ENCODE results near the gene ANGPT4.

ANGPT4 gene

GRCh38 chr20:939606-940005 lies 23.5 kb upstream of the ANGPT4 start:
- DNase-seq (ENCODE audit: low spot score): no peak

- DNase-seq (ENCODE audit: low spot score): no peak
Observed at GRCh38 chr20:934186-934840, 18.2 kb upstream of the ANGPT4 start.

DNA sequence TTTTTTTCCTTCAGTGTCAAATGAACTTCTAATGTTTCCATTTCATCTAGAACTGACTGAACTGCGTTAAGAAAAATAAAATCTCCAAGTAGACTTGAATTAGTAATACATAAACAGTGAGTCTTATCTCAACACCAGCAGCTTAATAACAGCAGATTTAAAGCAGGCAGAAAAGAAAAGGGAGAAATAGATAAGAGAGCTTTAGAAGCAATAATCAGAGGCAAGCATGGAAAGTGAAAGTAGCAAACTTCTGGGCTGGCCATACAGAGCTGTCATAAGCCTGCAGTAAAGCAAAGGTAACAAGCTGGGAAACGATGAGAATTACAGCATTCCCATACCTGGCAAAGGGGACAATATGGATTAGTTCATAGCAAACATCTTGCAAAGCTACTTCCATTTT lies 16.9 kb upstream of the ANGPT4 start:
- DNase-seq (ENCODE audit: low spot score): no peak

DNA sequence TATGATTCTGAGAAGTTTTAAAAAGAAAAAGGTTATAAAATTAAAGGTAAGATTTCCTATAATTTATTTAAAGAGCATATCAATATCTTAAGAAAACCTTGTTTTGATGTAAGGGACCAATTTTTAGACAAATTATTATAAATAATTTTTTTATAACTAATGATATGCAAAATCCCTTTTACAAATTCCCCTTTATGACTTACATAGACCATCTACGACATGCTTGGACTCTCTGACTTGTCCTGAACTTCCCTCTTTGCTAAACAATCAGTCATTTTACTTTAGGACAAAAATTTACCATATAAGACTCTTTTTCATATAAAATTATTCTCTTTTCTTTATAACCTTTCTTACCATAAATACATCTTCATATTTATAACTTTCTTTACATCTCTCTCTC lies 15.3 kb upstream of the ANGPT4 start:
- no peak for DNase-seq (ENCODE audit: low spot score)

DNA sequence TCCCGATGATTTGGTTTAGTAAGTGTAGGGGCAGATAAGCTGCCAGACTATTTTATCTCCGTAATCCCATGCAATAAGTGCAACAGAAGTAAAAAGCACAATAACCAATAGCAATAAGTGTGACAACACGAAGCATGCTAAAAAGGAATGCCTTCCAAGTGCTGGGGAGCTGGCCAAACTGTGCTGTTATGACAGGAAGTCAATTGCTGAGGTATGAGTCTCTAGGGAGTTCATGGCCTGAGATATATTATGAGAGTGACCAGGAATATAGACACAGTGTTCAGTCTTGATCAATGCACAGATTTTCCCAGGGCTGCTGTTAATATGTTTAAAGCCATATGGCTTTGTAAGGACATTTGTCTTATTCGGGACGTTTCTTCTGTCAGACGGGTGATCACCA lies 10.5 kb upstream of the ANGPT4 start:
- no peak for DNase-seq (ENCODE audit: low spot score)

- DNase-seq (ENCODE audit: low spot score): no peak
Observed at GRCh38 chr20:925516-925915, 9.4 kb upstream of the ANGPT4 start.

DNA sequence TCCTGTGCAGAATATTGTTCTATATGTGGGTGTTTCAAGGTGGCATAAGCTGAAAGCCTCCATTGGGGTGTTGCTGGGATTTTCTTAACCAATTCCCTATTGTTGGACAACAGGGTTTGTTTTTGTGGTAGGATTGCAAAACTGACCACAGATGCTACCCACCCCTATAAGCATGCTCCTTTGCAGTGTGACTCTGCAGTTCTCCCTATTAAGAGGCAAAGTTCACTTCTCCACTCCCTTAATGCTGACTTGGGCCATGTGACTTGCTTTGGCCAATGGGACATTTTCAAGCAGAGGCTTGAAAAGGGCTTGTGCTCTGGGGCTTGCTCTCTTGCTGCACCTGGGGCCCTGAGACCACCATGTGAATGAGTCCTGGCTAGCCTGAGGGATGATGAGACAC lies 8.5 kb upstream of the ANGPT4 start:
- no peak for DNase-seq (ENCODE audit: low spot score)

- no peak for DNase-seq (ENCODE audit: low spot score)
Observed at GRCh38 chr20:922781-923180, 6.6 kb upstream of the ANGPT4 start.

DNA sequence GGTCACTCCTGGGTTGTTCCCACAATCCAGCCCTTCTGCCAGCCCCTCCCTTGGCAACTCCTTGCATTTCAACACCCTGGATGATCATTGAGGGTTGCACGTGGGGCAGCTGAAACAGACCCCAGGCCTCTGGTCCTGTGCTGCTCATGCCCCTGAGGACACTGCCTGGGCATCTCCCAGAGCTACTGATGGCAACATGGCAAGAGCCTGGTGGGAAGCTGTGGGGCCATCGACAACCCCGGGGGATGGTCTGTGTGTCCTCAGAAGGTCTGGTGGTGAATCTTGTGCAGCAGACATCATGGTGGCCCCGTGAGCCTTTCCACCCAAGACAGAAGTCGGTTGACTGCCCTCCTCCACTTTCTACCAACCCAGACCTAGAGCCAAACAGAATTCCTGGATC lies 4.9 kb upstream of the ANGPT4 start:
- DNase-seq (ENCODE audit: low spot score): no peak

- no peak for DNase-seq (ENCODE audit: low spot score)
Observed at GRCh38 chr20:920311-920710, 4.2 kb upstream of the ANGPT4 start.

- DNase-seq (ENCODE audit: low spot score): no peak
Observed at GRCh38 chr20:919491-919916, 3.4 kb upstream of the ANGPT4 start.

GRCh38 chr20:917416-917815 lies 1.3 kb upstream of the ANGPT4 start:
- no peak for DNase-seq (ENCODE audit: low spot score)

DNA sequence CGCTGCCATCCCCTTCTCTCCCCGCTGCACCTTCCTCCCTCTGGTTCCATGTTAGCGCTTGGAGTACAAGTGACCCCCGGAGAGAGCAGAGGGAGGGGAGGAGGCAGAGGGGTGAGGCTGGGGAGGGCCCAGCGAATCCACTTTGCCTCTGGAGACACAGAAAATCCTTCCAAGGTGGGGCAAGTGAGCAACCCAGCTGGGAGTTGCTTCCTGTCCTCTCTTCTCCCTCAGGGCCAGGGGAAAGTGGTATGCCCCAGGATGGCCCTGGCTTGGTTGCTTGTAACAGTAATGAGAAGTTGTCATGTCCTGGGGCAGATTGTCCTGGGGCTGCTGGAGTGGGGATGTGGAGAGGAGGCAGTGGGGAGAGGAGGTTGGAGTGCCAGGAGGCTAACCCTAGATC lies 691 bp upstream of the ANGPT4 start:
- no peak for DNase-seq (ENCODE audit: low spot score)

DNA sequence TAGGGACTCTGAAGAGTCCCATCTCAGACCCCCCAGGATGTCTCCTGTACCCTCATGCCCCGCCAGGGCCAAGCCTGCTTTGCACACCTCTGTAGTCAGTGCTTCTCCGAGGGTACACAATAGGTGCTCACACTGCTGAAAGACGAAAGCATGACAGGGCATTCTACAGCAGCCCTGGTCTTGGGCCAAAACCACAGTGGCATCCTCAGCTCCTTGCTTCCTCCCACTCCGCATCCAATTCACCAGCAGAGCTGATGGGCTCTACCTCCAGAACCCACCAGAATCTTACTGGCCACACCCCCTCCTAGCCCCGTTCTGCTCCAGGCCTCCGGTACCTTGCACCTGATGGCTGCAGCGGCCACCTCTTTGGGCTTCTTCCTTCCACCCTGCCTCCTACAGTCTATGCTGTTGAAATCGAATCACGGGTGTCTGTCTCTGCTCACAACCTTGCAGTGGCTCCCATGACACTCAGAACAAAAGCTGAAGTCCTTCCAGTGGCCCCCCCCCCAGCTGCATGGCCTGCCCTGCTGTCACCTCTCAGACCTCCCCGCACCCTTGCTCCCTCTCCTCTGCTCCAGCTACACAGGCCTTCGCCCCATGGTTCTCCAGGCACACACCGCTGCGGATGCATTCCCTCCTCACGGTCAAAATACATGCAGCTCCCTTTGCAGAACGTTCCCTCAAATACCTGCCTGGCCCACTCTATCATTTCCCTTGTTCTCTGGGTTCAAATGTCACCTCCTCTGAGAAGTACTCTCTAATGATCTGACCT lies 1.2 kb downstream of the ANGPT4 start:
- no peak for DNase-seq (ENCODE audit: low spot score)

- no peak for DNase-seq (ENCODE audit: low spot score)
Observed at GRCh38 chr20:913306-913849, 2.8 kb downstream of the ANGPT4 start.

- no peak for DNase-seq (ENCODE audit: low spot score)
Observed at GRCh38 chr20:911882-912600, 4.1 kb downstream of the ANGPT4 start.

DNA sequence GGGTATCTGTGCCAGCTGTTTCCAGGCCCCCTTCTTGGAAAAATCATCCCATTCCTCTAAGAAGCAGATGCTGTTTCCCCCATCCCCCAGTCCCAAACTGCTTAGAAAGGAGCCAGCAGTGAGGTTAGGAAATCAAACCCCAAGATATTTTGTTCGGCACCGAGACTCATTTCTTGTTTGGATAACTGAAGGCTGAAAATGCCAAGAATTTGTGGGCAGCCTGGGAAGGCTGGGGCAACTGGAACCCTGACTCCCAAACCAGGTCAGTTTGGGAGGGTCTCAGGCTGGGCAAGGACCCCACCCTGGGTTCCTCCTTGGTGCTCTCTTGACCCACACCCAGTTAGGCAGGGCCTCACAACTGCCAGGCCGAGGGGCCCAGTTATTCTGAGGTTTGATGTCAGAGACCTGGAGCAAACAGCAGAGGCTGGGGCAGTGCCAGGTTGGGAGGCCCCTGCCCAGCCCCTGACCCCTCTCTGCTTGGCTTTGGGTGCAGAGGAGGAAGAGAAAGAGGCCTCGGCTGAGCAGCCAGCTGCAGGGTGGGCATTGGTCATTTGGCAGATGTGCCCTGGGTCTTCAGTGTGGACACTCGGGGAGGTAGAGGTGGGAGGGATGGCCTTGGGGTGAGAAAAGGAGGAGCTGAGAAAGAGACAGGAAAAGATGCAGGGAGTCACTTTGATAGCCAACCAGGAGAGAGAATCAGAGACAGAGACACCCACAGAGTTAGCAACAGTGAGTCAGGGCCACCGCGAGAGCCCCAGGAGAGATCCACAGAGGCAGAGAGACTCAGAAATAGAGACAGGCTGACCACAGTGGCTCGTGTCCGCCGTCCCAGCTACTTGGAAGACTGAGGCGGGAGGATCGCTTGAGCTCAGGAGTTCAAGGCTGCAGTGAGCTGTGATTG lies 5.0 kb downstream of the ANGPT4 start:
- DNase-seq (ENCODE audit: low spot score): no peak

GRCh38 chr20:910132-910869 lies 5.8 kb downstream of the ANGPT4 start:
- no peak for DNase-seq (ENCODE audit: low spot score)

GRCh38 chr20:909641-910040 lies 6.5 kb downstream of the ANGPT4 start:
- no peak for DNase-seq (ENCODE audit: low spot score)

DNA sequence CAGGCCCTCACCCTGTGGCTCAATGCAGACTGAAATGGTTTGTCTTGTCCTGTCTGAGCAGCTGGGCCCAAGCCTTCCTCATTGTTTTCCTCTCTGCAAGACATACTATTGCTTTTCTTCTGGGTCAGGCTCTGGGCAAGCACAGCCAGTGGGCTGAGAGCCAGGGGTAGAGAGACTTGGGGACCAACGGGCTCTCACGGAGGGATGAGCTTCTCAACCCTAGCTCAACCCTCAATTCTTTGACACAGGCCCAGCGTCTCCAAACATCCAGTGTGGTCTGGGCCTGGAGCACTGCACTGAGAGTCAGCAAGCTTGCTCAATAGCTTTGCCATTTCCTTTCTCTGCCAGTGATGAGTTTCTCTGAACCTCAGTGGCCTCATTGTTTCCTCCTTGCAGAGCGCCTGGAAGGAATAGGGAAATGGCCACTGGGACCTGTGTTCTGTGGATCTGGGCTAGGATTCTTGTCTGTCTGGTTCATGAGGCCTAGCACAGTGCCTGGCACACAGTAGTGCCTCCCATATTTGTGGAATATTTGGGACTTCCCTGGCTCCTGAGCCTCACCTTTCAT lies 9.3 kb downstream of the ANGPT4 start:
- DNase-seq (ENCODE audit: low spot score): no peak

- no peak for DNase-seq (ENCODE audit: low spot score)
Observed at GRCh38 chr20:906001-906520, 10.1 kb downstream of the ANGPT4 start.
